ENCODE results near the gene EFTUD2.
A peak's percentile ranks its signal among the peaks of the same experiment; 100 is the strongest.

Gene EFTUD2

GRCh38 chr17:44829523-44830358, 69.5 kb downstream of the EFTUD2 start, which contains the start of gene GJC1 (continued):
- TF ChIP-seq ZNF398 (tag by site-specific recombination; IDR thresholded peaks at IDR 0.05) (peak; percentile 91), ZBTB17 (tag by site-specific recombination; IDR thresholded peaks at IDR 0.05) (no peak), ZNF302 (tag by site-specific recombination; IDR thresholded peaks at IDR 0.05; ENCODE audit: low read depth) (no peak), ZNF423 (tag by site-specific recombination; IDR thresholded peaks at IDR 0.05) (no peak), WT1 (tag by site-specific recombination; IDR thresholded peaks at IDR 0.05) (no peak), ZSCAN30 (tag by site-specific recombination; IDR thresholded peaks at IDR 0.05) (0 out of 2 replicates have a peak, but pooled peaks have one; percentile 46), REST (tag by site-specific recombination; IDR thresholded peaks at IDR 0.05) (no peak), ZNF155 (tag by site-specific recombination; IDR thresholded peaks at IDR 0.05) (no peak), KLF10 (tag by site-specific recombination; IDR thresholded peaks at IDR 0.05) (no peak), ZNF843 (tag by site-specific recombination; IDR thresholded peaks at IDR 0.05) (no peak), OSR2 (tag by site-specific recombination; IDR thresholded peaks at IDR 0.05) (no peak), ZNF114 (tag by site-specific recombination; IDR thresholded peaks at IDR 0.05) (no peak), ZNF239 (tag by site-specific recombination; IDR thresholded peaks at IDR 0.05) (no peak), ZNF776 (tag by site-specific recombination; IDR thresholded peaks at IDR 0.05; ENCODE audit: borderline replicate concordance) (no peak), ZBTB6 (tag by site-specific recombination; IDR thresholded peaks at IDR 0.05) (no peak), ZBTB7A (tag by site-specific recombination; IDR thresholded peaks at IDR 0.05; ENCODE audit: low read depth) (no peak), ZNF621 (tag by site-specific recombination; IDR thresholded peaks at IDR 0.05) (no peak), BCL6B (tag by site-specific recombination; IDR thresholded peaks at IDR 0.05) (no peak), ZNF513 (tag by site-specific recombination; IDR thresholded peaks at IDR 0.05) (no peak), ZIC2 (tag by site-specific recombination; IDR thresholded peaks at IDR 0.05) (peak; percentile 63), ZNF148 (tag by site-specific recombination; IDR thresholded peaks at IDR 0.05; ENCODE audit: borderline replicate concordance) (no peak), ZNF138 (tag by site-specific recombination; IDR thresholded peaks at IDR 0.05; ENCODE audit: borderline replicate concordance) (no peak), ZNF335 (tag by site-specific recombination; conservative IDR thresholded peaks at IDR 0.05) (0 out of 2 replicates have a peak, but pooled peaks have one; percentile 9), RBAK (tag by site-specific recombination; IDR thresholded peaks at IDR 0.05) (no peak), KLF16 (tag by site-specific recombination; IDR thresholded peaks at IDR 0.05) (no peak), HOXC10 (CRISPR knock-in tag; IDR thresholded peaks at IDR 0.05) (no peak)

All from HEK293 (cell line).